ENCODE data around the gene CAMTA1. TPM values are rescaled to one million over a fixed set of nuclear protein-coding genes. Genes with fewer than 3 reads are reported as not detected.

Gene CAMTA1
- total RNA-seq, 2 donors from 2014 or later = 105 to 113 TPM

DNA sequence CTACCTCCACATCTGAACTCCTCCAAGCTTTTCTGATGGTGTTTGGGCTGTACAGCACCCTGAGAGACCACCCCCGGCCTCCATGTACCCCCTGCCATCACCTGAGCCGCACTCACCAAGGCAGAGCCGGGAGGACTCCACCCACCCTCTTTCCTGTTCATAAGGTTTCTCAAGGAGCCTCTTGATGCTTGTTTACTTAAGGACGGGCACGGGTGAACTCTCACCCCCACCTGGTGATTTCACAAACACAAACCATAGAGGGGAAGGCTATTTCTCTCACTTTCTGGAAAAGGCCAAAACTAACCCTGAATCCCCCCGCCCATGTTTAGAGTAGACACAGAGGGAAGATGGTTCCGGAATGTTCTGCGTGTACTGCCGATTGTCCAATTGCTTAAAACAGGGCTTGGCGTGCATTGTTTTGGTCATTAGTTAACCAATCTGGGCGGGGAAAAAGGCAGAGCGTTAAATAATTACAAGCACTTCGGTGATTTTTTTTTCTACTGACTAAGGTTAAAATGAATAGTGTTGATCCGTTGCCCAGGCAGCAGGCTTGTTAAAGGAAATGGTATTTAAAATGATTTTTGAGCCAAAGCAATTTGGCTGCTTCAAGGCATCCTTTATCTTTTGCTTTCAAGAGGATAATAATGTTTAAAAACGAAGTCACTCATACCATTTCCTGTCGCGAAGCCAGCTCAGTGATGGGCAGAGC is 706.0 kb downstream of the CAMTA1 start:
- H3K27ac ChIP-seq = no peak overlapping the region
- no peaks in the 10 kb centered on the region for H3K9me3 ChIP-seq
- no peaks in the 10 kb centered on the region for H3K4me1 ChIP-seq (ENCODE audit: control insufficient read depth in 1 of 2, low read depth in 2 of 2)
- no peak overlapping the region for H3K4me3 ChIP-seq
- H3K36me3 ChIP-seq = no peaks in the 10 kb centered on the region
- ATAC-seq (ENCODE audit: insufficient number of reproducible peaks, low FRiP score, low read depth) (no peak), DNase-seq (ENCODE audit: low spot score) (no peak)
- TF ChIP-seq, protein P1, sequence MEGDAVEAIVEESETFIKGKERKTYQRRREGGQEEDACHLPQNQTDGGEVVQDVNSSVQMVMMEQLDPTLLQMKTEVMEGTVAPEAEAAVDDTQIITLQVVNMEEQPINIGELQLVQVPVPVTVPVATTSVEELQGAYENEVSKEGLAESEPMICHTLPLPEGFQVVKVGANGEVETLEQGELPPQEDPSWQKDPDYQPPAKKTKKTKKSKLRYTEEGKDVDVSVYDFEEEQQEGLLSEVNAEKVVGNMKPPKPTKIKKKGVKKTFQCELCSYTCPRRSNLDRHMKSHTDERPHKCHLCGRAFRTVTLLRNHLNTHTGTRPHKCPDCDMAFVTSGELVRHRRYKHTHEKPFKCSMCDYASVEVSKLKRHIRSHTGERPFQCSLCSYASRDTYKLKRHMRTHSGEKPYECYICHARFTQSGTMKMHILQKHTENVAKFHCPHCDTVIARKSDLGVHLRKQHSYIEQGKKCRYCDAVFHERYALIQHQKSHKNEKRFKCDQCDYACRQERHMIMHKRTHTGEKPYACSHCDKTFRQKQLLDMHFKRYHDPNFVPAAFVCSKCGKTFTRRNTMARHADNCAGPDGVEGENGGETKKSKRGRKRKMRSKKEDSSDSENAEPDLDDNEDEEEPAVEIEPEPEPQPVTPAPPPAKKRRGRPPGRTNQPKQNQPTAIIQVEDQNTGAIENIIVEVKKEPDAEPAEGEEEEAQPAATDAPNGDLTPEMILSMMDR (IDR thresholded peaks at IDR 0.05) = no peak
- H3K27me3 ChIP-seq (replicated peaks; ENCODE audit: insufficient read depth) = no peaks in the 10 kb centered on the region

DNA sequence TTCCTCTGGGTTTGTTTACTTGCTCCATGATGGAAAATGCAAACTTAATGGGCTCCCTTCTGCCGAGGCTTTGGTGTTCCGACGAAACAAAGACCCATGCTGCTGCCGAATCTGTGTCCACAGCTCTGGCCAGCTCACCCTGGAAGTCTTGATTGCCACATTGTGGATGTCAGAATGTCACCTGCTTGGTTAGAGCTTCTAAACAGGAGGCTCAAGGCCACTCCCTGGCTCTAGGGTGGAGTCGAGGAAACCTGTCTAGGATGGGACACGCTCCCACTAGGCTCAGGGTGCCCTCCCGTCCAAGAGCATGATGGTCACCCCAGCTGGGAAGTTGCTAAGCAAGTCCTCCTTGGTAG is 706.5 kb downstream of the CAMTA1 start:
- H3K9me3 ChIP-seq = no peaks in the 10 kb centered on the region
- no peaks in the 10 kb centered on the region for H3K36me3 ChIP-seq
- no peak overlapping the region for H3K4me3 ChIP-seq
- TF ChIP-seq, protein P1 (IDR thresholded peaks at IDR 0.05) = no peak
- ATAC-seq (ENCODE audit: insufficient number of reproducible peaks, low FRiP score, low read depth) (no peak), DNase-seq (ENCODE audit: low spot score) (no peak)
- no peaks in the 10 kb centered on the region for H3K4me1 ChIP-seq (ENCODE audit: control insufficient read depth in 1 of 2, low read depth in 2 of 2)
- H3K27me3 ChIP-seq (replicated peaks; ENCODE audit: insufficient read depth) = no peaks in the 10 kb centered on the region
- no peak overlapping the region for H3K27ac ChIP-seq

DNA sequence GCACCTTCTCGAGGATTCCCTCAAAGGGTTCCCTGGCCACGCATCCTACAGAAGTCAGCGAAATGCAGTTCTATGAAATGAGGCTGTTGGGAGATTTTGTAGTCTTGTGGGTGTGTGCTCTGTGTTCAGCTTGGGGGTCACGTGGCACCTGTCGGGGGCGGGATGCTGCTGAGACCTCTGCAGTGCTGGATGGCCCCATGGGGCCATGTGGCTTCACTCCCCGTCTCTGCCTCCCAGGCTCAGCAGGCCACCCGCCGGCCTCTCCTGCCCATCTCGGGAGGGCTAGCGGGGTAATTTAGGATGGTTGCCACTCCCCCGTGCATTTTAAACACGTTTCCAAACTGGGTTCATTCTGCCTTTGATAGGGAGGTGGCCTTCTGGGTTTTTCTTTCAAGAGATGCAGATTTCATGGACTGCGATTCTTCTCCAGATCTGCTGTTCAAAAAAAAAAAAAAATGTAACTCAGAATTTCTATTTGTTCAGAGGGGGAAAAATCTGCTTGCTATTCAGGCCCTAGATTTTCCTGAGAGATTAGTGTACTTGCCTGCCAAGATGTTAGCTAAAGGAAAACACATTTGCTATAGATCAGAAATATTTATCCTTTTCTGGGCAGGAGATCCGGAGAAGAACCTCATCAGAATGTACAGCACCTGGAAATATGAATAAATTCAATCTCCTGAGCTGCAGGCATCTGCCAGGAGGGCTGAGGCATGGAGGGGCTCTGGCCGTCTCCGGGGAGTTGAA is 708.6 kb downstream of the CAMTA1 start:
- ATAC-seq (ENCODE audit: insufficient number of reproducible peaks, low FRiP score, low read depth) (no peak), DNase-seq (ENCODE audit: low spot score) (no peak)
- no peak overlapping the region for H3K4me3 ChIP-seq
- no peaks in the 10 kb centered on the region for H3K9me3 ChIP-seq
- TF ChIP-seq, protein P1 (IDR thresholded peaks at IDR 0.05) = no peak
- no peak overlapping the region for H3K27ac ChIP-seq
- H3K4me1 ChIP-seq (ENCODE audit: control insufficient read depth in 1 of 2, low read depth in 2 of 2) = no peaks in the 10 kb centered on the region
- no peaks in the 10 kb centered on the region for H3K36me3 ChIP-seq
- H3K27me3 ChIP-seq (replicated peaks; ENCODE audit: insufficient read depth) = no peaks in the 10 kb centered on the region

DNA sequence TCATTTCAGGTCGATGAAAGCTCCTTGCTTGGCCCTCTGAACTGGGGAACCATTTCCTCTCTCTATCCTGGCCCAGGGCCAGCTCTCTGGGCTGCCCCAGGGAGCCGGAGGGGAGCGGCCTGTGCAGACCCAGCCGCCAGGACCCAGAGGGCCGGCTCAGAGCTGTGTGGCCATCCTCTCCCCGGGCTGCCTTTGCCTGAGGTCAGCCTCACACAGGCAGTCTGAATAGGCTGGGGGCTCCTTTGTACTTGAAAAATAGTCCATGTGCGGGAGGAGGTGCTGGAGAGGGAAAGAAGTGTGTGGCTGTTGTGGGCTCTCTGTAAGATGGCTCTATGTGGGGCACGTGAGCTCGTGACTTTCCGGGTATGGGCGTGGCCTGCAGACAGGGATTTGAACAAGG is 710.7 kb downstream of the CAMTA1 start:
- Histone ChIP-seq H3K36me3 (no peaks in the 10 kb centered on the region), H3K4me1 (ENCODE audit: control insufficient read depth in 1 of 2, low read depth in 2 of 2) (no peaks in the 10 kb centered on the region), H3K4me3 (no peak overlapping the region), H3K9me3 (no peaks in the 10 kb centered on the region), H3K27ac (no peak overlapping the region), H3K27me3 (replicated peaks; ENCODE audit: insufficient read depth) (no peaks in the 10 kb centered on the region)
- TF ChIP-seq, protein P1 (IDR thresholded peaks at IDR 0.05) = no peak
- DNase-seq (ENCODE audit: low spot score) (no peak), ATAC-seq (ENCODE audit: insufficient number of reproducible peaks, low FRiP score, low read depth) (no peak)

DNA sequence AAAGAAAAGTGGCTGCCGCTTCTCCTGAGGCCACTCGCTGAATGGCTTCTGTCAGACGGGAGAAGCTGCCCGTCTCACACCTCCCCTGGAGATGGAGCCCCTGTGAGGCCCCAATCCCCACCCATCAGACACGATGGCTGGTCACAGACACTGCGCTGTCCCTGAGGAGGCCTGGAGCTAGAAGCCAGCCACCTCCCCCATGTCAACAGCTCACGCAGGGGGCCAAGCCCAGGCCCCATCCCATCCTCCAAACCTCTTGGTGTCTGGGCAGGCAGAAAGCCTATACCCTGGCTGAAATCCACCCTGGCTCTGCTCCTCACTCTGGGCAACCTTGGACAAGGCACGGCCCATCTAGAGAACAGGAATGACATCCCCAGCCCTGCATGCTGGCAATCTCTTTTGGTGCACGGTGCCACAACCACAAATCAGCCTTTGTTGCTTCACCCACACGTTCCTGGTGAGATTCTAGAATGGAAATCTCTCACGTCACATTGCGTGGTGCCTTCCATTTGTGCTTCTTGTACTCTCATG is 711.9 kb downstream of the CAMTA1 start:
- no peak overlapping the region for H3K4me3 ChIP-seq
- H3K4me1 ChIP-seq (ENCODE audit: control insufficient read depth in 1 of 2, low read depth in 2 of 2) = no peaks in the 10 kb centered on the region
- no peaks in the 10 kb centered on the region for H3K36me3 ChIP-seq
- TF ChIP-seq, protein P1 (IDR thresholded peaks at IDR 0.05) = no peak
- ATAC-seq (ENCODE audit: insufficient number of reproducible peaks, low FRiP score, low read depth) (no peak), DNase-seq (ENCODE audit: low spot score) (no peak)
- H3K27me3 ChIP-seq (replicated peaks; ENCODE audit: insufficient read depth) = no peaks in the 10 kb centered on the region
- H3K27ac ChIP-seq = no peak overlapping the region
- H3K9me3 ChIP-seq = no peaks in the 10 kb centered on the region
